ENCODE results near the gene APBB2.

The APBB2 gene

DNA sequence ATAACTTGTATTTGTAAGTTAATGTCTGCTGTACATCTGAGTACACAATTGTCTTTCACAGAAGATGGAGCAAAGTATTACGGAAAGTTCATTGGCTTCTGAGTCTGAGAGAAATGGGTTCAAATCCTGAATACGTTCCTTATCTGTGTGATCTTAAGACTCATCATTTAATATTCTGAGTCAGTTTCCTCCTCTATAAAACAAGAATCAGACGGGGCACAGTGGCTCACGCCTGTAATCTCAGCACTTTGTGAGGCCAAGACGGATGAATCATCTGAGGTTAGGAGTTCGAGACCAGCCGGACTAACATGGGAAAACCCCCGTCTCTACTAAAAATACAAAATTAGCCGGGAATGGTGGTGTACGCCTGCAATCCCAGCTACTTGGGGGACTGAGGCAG lies 57.8 kb downstream of the APBB2 start:
- Histone ChIP-seq H3K27me3 (ENCODE audit: insufficient read depth, low read length) (no peaks in the 10 kb centered on the region), H3K36me3 (ENCODE audit: insufficient read depth, low read length) (no peaks in the 10 kb centered on the region), H3K9me2 (ENCODE audit: low read depth, low read length) (no peaks in the 10 kb centered on the region), H4K20me1 (ENCODE audit: insufficient read depth, low read length) (no peaks in the 10 kb centered on the region), H3K79me2 (ENCODE audit: insufficient read depth, low read length) (no peaks in the 10 kb centered on the region), H3K4me3 (ENCODE audit: low read depth, low read length, poor library complexity, severe bottlenecking) (no peak overlapping the region), H3K27ac (ENCODE audit: low read depth, low read length, poor library complexity, severe bottlenecking) (no peak overlapping the region), H3K4me1 (ENCODE audit: insufficient read depth, low read length, severe bottlenecking) (no peaks in the 10 kb centered on the region), H3F3A (ENCODE audit: insufficient read depth, low read length) (no peaks in the 10 kb centered on the region), H3K9ac (ENCODE audit: low read length) (no peak overlapping the region), H2AFZ (ENCODE audit: low read length) (no peak overlapping the region), H3K4me2 (ENCODE audit: low read length) (no peak overlapping the region), H3K9me3 (ENCODE audit: low read length) (no peaks in the 10 kb centered on the region)
- TF ChIP-seq, protein P1, sequence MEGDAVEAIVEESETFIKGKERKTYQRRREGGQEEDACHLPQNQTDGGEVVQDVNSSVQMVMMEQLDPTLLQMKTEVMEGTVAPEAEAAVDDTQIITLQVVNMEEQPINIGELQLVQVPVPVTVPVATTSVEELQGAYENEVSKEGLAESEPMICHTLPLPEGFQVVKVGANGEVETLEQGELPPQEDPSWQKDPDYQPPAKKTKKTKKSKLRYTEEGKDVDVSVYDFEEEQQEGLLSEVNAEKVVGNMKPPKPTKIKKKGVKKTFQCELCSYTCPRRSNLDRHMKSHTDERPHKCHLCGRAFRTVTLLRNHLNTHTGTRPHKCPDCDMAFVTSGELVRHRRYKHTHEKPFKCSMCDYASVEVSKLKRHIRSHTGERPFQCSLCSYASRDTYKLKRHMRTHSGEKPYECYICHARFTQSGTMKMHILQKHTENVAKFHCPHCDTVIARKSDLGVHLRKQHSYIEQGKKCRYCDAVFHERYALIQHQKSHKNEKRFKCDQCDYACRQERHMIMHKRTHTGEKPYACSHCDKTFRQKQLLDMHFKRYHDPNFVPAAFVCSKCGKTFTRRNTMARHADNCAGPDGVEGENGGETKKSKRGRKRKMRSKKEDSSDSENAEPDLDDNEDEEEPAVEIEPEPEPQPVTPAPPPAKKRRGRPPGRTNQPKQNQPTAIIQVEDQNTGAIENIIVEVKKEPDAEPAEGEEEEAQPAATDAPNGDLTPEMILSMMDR (IDR thresholded peaks at IDR 0.05; ENCODE audit: low read length), result no peak
- TF ChIP-seq EZH2 (IDR thresholded peaks at IDR 0.05; ENCODE audit: borderline replicate concordance, low read length), result no peak

DNA sequence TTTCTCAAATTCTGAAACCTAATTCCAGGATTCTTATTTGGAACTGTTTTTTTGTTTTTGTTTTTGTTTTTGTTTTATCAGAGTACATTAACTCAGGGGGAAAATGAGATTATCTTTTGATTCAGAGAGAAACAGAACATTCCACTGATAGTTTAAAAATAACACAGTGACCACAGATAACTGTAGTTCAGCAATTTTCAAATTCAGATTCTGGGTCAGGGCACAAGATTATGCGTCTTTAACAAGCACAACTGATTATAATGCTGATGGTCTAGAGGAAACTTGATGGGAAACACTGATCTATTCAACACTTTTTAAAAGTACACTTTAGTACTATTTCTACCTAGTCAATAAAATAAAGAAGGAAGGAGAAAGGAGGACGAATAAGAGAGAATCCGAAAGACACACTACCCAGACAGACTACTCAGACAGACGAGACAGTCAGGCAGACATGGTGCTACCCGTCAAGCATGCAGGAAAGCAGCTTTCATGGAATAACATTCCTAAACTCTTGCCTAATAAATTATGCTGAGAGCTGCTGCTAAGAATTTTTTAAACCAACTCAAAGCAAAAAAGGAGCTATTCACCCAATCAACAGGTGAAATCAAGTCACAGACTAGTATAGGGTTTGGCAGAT lies 59.0 kb downstream of the APBB2 start:
- Histone ChIP-seq H3K27ac (ENCODE audit: low read depth, low read length, poor library complexity, severe bottlenecking) (no peak overlapping the region), H3K4me2 (ENCODE audit: low read length) (no peak overlapping the region), H3K9ac (ENCODE audit: low read length) (no peak overlapping the region), H3K4me3 (ENCODE audit: low read depth, low read length, poor library complexity, severe bottlenecking) (no peak overlapping the region), H3K9me2 (ENCODE audit: low read depth, low read length) (no peaks in the 10 kb centered on the region), H3K79me2 (ENCODE audit: insufficient read depth, low read length) (no peaks in the 10 kb centered on the region), H3K27me3 (ENCODE audit: insufficient read depth, low read length) (no peaks in the 10 kb centered on the region), H3K36me3 (ENCODE audit: insufficient read depth, low read length) (no peaks in the 10 kb centered on the region), H3K9me3 (ENCODE audit: low read length) (no peaks in the 10 kb centered on the region), H2AFZ (ENCODE audit: low read length) (no peak overlapping the region), H4K20me1 (ENCODE audit: insufficient read depth, low read length) (no peaks in the 10 kb centered on the region), H3K4me1 (ENCODE audit: insufficient read depth, low read length, severe bottlenecking) (no peaks in the 10 kb centered on the region), H3F3A (ENCODE audit: insufficient read depth, low read length) (no peaks in the 10 kb centered on the region)
- TF ChIP-seq, protein P1 (IDR thresholded peaks at IDR 0.05; ENCODE audit: low read length), result no peak
- no peak for TF ChIP-seq EZH2 (IDR thresholded peaks at IDR 0.05; ENCODE audit: borderline replicate concordance, low read length)

DNA sequence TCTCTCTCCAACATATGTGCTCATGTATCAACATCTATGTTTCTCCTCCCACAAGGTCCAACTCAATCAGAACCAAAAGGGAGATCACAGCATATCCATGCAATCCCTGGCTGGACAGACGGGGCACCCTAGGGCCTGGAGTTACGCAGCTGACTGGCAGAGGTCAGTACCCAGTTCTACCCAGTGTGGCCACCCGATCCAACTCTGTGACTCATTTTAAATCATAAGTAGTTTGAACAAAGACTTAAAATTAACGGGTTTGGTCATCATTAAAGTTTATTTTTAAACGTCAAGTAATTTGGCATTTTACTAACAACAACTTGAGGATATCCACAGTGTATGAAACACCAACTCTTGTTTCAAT lies 59.5 kb downstream of the APBB2 start:
- no peak overlapping the region for H3K9ac ChIP-seq (ENCODE audit: low read length)
- no peaks in the 10 kb centered on the region for H4K20me1 ChIP-seq (ENCODE audit: insufficient read depth, low read length)
- TF ChIP-seq, protein P1 (IDR thresholded peaks at IDR 0.05; ENCODE audit: low read length), result no peak
- no peak for TF ChIP-seq EZH2 (IDR thresholded peaks at IDR 0.05; ENCODE audit: borderline replicate concordance, low read length)
- no peaks in the 10 kb centered on the region for H3K4me1 ChIP-seq (ENCODE audit: insufficient read depth, low read length, severe bottlenecking)
- no peak overlapping the region for H3K4me2 ChIP-seq (ENCODE audit: low read length)
- H3K27ac ChIP-seq (ENCODE audit: low read depth, low read length, poor library complexity, severe bottlenecking), result no peak overlapping the region
- H3K36me3 ChIP-seq (ENCODE audit: insufficient read depth, low read length), result no peaks in the 10 kb centered on the region
- H2AFZ ChIP-seq (ENCODE audit: low read length), result no peak overlapping the region
- no peaks in the 10 kb centered on the region for H3K9me2 ChIP-seq (ENCODE audit: low read depth, low read length)
- H3K79me2 ChIP-seq (ENCODE audit: insufficient read depth, low read length), result no peaks in the 10 kb centered on the region
- H3K9me3 ChIP-seq (ENCODE audit: low read length), result no peaks in the 10 kb centered on the region
- H3F3A ChIP-seq (ENCODE audit: insufficient read depth, low read length), result no peaks in the 10 kb centered on the region
- H3K4me3 ChIP-seq (ENCODE audit: low read depth, low read length, poor library complexity, severe bottlenecking), result no peak overlapping the region
- H3K27me3 ChIP-seq (ENCODE audit: insufficient read depth, low read length), result no peaks in the 10 kb centered on the region

Measured in OCI-LY1 (cell line).